ENCODE results near the gene PRELID3B. TPM values are rescaled to one million over a fixed set of nuclear protein-coding genes. Genes with fewer than 3 reads are reported as not detected.

Gene PRELID3B
- total and polyA plus RNA-seq, 2 of the 13 experiments (the other 11 are each of a cell fraction or from before 2014, with no cell fraction given) = 23.3 to 42.6 TPM

- TF ChIP-seq, protein P1, sequence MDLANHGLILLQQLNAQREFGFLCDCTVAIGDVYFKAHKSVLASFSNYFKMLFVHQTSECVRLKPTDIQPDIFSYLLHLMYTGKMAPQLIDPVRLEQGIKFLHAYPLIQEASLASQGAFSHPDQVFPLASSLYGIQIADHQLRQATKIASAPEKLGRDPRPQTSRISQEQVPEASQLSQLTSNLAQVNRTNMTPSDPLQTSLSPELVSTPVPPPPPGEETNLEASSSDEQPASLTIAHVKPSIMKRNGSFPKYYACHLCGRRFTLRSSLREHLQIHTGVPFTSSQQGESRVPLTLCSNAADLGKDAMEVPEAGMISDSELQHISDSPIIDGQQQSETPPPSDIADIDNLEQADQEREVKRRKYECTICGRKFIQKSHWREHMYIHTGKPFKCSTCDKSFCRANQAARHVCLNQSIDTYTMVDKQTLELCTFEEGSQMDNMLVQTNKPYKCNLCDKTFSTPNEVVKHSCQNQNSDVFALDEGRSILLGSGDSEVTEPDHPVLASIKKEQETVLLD (CRISPR knock-in tag; IDR thresholded peaks at IDR 0.05; ENCODE audit: low read depth) = no peak
- TF ChIP-seq ZFP90 (CRISPR knock-in tag; IDR thresholded peaks at IDR 0.05; ENCODE audit: borderline replicate concordance) (no peak), NFIB (CRISPR knock-in tag; IDR thresholded peaks at IDR 0.05; ENCODE audit: borderline replicate concordance) (no peak), SOX6 (IDR thresholded peaks at IDR 0.05) (no peak), SOX6 (CRISPR knock-in tag; IDR thresholded peaks at IDR 0.05) (no peak), ZNF790 (CRISPR knock-in tag; IDR thresholded peaks at IDR 0.05; ENCODE audit: borderline replicate concordance) (no peak), ZNF282 (IDR thresholded peaks at IDR 0.05; ENCODE audit: partially characterized antibody) (no peak), ZNF816 (CRISPR knock-in tag; IDR thresholded peaks at IDR 0.05; ENCODE audit: borderline replicate concordance) (no peak), CCAR2 (optimal IDR thresholded peaks at IDR 0.05; ENCODE audit: low read depth, low read length) (no peak), KLF6 (CRISPR knock-in tag; IDR thresholded peaks at IDR 0.05) (no peak), GTF2F1 (IDR thresholded peaks at IDR 0.05; ENCODE audit: low read length) (no peak), FOXK2 (IDR thresholded peaks at IDR 0.05) (no peak), SAP130 (CRISPR knock-in tag; IDR thresholded peaks at IDR 0.05; ENCODE audit: low read depth) (peak; percentile 64), ZNF30 (CRISPR knock-in tag; IDR thresholded peaks at IDR 0.05) (no peak), ZNF17 (CRISPR knock-in tag; IDR thresholded peaks at IDR 0.05) (no peak), POGZ (CRISPR knock-in tag; IDR thresholded peaks at IDR 0.05) (no peak), ZNF713 (CRISPR knock-in tag; IDR thresholded peaks at IDR 0.05) (no peak), ZNF34 (CRISPR knock-in tag; IDR thresholded peaks at IDR 0.05; ENCODE audit: borderline replicate concordance) (no peak), HES4 (CRISPR knock-in tag; IDR thresholded peaks at IDR 0.05; ENCODE audit: borderline replicate concordance) (no peak), MEF2D (CRISPR knock-in tag; IDR thresholded peaks at IDR 0.05) (no peak), NFRKB (IDR thresholded peaks at IDR 0.05) (no peak), ZBTB37 (CRISPR knock-in tag; IDR thresholded peaks at IDR 0.05) (no peak), RBM22 (optimal IDR thresholded peaks at IDR 0.05; ENCODE audit: low read length) (no peak), ETS1 (CRISPR knock-in tag; IDR thresholded peaks at IDR 0.05) (no peak), SOX13 (IDR thresholded peaks at IDR 0.05) (no peak), SOX13 (CRISPR knock-in tag; conservative IDR thresholded peaks at IDR 0.05 in 1 of 2, IDR thresholded peaks at IDR 0.05 in 1 of 2) (peak in 1 of 2 experiments; percentile 22; a peak in 1 of 4 replicates)
- TF ChIP-seq, protein P2, sequence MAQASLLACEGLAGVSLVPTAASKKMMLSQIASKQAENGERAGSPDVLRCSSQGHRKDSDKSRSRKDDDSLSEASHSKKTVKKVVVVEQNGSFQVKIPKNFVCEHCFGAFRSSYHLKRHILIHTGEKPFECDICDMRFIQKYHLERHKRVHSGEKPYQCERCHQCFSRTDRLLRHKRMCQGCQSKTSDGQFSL (CRISPR knock-in tag; IDR thresholded peaks at IDR 0.05) = no peak
- TF ChIP-seq, protein P3, sequence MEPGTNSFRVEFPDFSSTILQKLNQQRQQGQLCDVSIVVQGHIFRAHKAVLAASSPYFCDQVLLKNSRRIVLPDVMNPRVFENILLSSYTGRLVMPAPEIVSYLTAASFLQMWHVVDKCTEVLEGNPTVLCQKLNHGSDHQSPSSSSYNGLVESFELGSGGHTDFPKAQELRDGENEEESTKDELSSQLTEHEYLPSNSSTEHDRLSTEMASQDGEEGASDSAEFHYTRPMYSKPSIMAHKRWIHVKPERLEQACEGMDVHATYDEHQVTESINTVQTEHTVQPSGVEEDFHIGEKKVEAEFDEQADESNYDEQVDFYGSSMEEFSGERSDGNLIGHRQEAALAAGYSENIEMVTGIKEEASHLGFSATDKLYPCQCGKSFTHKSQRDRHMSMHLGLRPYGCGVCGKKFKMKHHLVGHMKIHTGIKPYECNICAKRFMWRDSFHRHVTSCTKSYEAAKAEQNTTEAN (CRISPR knock-in tag; conservative IDR thresholded peaks at IDR 0.05) = no peak
Observed at GRCh38 chr20:59028812-59029211, 13.8 kb downstream of the PRELID3B start (continued).

Measured in HepG2 (cell line).